Kidney (tissue), 14 donors: ENCODE data around the gene TLDC2. TPM values are rescaled to one million over a fixed set of nuclear protein-coding genes. Genes with fewer than 3 reads are reported as not detected.

Source experiments
- DNase-seq, 5 donors: peaks; one replicate each; pipeline ENCODE4 v3.0.0-alpha.2; 2013 to 2020
- FAIRE-seq: peaks from 2 replicates; lab custom pipeline; 2012; peaks lifted over from hg19 to GRCh38; lab: Jason Lieb, UNC
- H3K27ac ChIP-seq, 2 donors: one replicate each; pipeline ENCODE4 v1.7.0; 2013; ENCODE audit warnings: low read depth in 2 of 2, low read length in 2 of 2, inconsistent platforms in 1 of 2
- H3K27me3 ChIP-seq: one replicate; pipeline ENCODE4 v1.7.1; 2013; ENCODE audit warnings: low read length, inconsistent platforms; ENCODE audit not compliant: control insufficient read depth, insufficient read depth
- H3K36me3 ChIP-seq, 3 donors: one replicate each; pipeline versions ENCODE4 v1.7.0 to v1.7.1; 2013; ENCODE audit warnings: low read length in 3 of 3, control low read depth in 1 of 3, inconsistent platforms in 1 of 3; ENCODE audit not compliant: insufficient read depth in 3 of 3, control insufficient read depth in 2 of 3
- H3K4me1 ChIP-seq, 3 donors: one replicate each; pipeline versions ENCODE4 v1.7.0 to v1.7.1; 2013; ENCODE audit warnings: low read length in 3 of 3, inconsistent platforms in 1 of 3, low read depth in 1 of 3; ENCODE audit not compliant: control insufficient read depth in 2 of 3, insufficient read depth in 2 of 3
- H3K4me3 ChIP-seq, 3 donors: one replicate each; pipeline versions ENCODE4 v1.7.0 to v1.8.1; 2013; ENCODE audit warnings: low read length in 3 of 3, control low read depth in 1 of 3, inconsistent platforms in 1 of 3
- H3K9ac ChIP-seq, 3 donors: one replicate each; pipeline versions ENCODE4 v1.7.0 to v1.7.1; 2013; ENCODE audit warnings: low read length in 3 of 3, control low read depth in 1 of 3, inconsistent platforms in 1 of 3
- H3K9me3 ChIP-seq, 3 donors: one replicate each; pipeline versions ENCODE4 v1.7.0 to v1.7.1; 2013; ENCODE audit warnings: low read length in 3 of 3, control low read depth in 1 of 3, inconsistent platforms in 1 of 3; ENCODE audit not compliant: control insufficient read depth in 2 of 3, insufficient read depth in 1 of 3
- intact Hi-C: fragments of 100-400 bp; cut with DNase I; formaldehyde crosslinking; loops from one replicate; pipeline ENCODE4 v1.11.1; 2022
- polyA plus RNA-seq: library from polyadenylated mRNA; stranded (reverse); fragments of 350-450 nt; fragmentation: Illumina TruSeq; extraction: RNeasy Lipid Tissue Mini Kit (QIAGEN cat#74804); gene quantifications from one replicate; pipeline ENCODE4 v1.2.3, GENCODE V29; 2014; ENCODE audit warnings: low read depth, low replicate concordance; ENCODE audit not compliant: insufficient read depth
- total RNA-seq: library from RNA; stranded (reverse); fragmentation: NEBNext Ultra II Directional; extraction: Animal tissue kit (Norgen Biotek cat#: 25700); gene quantifications from one replicate; pipeline ENCODE4 v1.2.1, GENCODE V29; 2021
- TF ChIP-seq, protein P1 (sequence below): IDR thresholded peaks from 3 replicates; pipeline ENCODE4 v1.5.1; 2012; ENCODE audit warnings: mild to moderate bottlenecking, moderate library complexity, borderline replicate concordance; ENCODE audit not compliant: insufficient read depth; ENCODE audit errors: extremely low read depth
- donor health status: control.
- donor health status: control.
- donor health status: control.
- donor health status: control.
- donor health status: control.
- donor health status: DM: yes; HTN: yes; CAD: no.
- donor health status: Normal renal cell carcinoma (clear cell type).

Gene TLDC2
- total and polyA plus RNA-seq, 2 donors from 2014 or later = 2.3 to 8.5 TPM

DNA sequence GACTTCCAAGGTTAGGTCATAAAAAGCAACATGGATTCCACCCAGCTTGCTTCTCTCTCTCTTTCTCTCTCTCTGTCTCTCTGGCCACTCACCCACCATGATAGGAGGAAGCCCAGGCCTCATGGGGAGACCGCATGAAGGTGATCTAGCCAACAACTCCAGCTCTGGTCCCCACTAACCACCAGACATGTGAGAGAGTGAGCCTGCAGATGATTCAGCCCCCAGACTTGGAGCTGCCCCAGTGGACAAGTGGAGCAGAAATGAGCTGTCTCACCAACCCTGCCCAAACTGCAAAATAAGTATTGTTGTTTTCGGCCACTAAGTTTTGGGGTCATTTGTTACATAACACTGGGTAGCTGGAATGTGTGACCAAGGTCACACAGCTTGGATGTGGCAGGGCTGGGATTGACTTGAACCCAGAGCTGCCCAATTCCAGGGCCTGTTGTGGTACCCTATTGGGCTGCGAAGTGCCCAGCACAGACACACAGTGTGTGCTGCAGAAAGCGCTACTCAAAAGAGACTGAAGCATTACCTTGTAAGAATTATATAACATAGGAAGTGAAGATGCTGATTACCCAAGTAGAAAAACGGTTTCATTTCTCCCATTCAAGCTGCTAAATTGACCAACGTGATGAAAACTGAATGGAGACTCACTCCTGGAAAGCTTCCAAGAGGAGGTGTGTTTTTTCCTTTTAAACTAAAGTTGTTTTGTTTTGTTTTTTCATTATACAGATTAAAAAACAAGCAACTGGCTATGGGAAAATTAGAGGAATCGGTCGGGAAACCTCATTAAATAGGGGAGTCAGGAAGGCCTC lies 9.1 kb upstream of the TLDC2 start:
- no peaks in the 10 kb centered on the region for H3K9me3 ChIP-seq
- TF ChIP-seq, protein P1, sequence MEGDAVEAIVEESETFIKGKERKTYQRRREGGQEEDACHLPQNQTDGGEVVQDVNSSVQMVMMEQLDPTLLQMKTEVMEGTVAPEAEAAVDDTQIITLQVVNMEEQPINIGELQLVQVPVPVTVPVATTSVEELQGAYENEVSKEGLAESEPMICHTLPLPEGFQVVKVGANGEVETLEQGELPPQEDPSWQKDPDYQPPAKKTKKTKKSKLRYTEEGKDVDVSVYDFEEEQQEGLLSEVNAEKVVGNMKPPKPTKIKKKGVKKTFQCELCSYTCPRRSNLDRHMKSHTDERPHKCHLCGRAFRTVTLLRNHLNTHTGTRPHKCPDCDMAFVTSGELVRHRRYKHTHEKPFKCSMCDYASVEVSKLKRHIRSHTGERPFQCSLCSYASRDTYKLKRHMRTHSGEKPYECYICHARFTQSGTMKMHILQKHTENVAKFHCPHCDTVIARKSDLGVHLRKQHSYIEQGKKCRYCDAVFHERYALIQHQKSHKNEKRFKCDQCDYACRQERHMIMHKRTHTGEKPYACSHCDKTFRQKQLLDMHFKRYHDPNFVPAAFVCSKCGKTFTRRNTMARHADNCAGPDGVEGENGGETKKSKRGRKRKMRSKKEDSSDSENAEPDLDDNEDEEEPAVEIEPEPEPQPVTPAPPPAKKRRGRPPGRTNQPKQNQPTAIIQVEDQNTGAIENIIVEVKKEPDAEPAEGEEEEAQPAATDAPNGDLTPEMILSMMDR = no peak
- no peak overlapping the region for H3K4me3 ChIP-seq
- DNase-seq (no peak), FAIRE-seq (no peak)
- peaks cover 0 to 9% (median 3%) of the 10 kb centered on the region in 3 donors for H3K4me1 ChIP-seq
- H3K36me3 ChIP-seq = no peaks in the 10 kb centered on the region
- H3K27ac ChIP-seq = no peak overlapping the region
- H3K27me3 ChIP-seq = no peaks in the 10 kb centered on the region
- no peak overlapping the region for H3K9ac ChIP-seq
- intact Hi-C loops = no loop called here

DNA sequence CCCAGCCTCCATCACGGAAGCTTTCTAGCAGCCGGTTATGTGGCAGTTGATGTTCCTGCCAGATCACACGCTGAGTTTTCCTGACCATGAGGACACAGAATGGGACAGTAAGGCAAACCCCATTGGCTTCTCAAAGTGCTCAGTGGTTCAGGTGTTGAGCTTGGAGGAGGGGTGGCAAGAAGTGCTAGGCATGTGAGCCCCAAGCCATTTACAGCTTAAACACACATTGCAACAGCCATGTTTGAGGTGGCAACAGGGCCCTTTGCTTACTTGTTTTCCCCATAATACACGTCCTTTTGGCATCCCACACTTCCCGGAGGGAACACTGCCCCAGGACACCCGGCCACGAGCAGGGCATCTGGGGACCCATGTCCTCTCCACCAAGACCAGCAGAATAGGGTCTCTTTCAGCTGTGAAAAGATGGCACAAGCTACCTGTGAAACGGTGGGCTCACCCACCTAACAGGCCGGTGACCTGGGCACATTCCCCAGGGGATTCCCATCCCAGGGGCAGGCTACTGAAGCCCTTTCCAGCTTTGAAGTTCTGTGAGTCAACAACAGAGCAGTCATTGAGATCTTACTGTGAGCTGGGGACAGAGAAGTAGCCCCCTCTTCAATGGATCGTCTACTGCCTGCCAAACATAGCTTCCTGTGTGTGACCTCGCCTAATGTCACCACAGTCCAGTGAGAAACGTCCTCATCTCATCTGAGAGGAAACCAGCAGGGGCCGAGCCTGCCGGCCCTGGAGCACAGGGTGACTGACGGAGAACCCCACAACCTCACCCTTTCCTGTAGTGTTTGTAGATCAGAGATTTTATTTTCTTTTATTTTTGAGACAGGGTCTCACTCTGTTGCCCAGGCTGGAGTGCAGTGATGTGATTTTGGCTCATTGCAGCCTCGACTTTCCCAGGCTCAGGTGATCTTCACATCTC lies 4.0 kb upstream of the TLDC2 start:
- no peaks in the 10 kb centered on the region for H3K27me3 ChIP-seq
- peaks cover 0 to 3% (median 0%) of the 10 kb centered on the region in 3 donors for H3K4me1 ChIP-seq
- H3K9ac ChIP-seq = no peak overlapping the region
- no peak overlapping the region for H3K27ac ChIP-seq
- no peak overlapping the region for H3K4me3 ChIP-seq
- no peaks in the 10 kb centered on the region for H3K9me3 ChIP-seq
- intact Hi-C loops = no loop called here
- TF ChIP-seq, protein P1 = no peak
- no peak for FAIRE-seq
- H3K36me3 ChIP-seq = no peaks in the 10 kb centered on the region
- peak in 2 of 5 donors; percentile 26 to 35 for DNase-seq

DNA sequence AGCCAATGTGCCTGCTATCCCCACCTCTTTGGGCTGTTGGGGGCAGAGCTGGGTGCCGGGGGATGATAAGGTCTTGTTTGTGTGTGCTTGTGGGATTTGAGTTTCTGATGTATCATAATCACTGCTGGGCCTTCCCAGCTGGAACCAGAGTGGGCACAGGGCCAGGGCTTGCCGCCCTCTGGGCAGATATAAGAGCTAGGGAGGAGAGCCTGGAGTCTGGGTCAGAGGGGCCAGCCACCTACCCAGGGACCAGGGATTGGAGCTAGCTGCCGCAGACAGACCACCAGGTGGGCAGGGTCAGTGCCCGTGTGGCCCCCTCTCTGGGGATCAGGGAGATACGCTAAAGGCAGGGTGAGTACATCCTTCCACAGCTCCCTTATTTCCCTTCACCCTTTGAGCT lies 3.1 kb upstream of the TLDC2 start:
- no peaks in the 10 kb centered on the region for H3K4me1 ChIP-seq
- no peak for FAIRE-seq
- intact Hi-C loops = no loop called here
- H3K27ac ChIP-seq = no peak overlapping the region
- no peaks in the 10 kb centered on the region for H3K9me3 ChIP-seq
- DNase-seq = peak in 3 of 5 donors; percentile 21 to 73 (median 36)
- no peaks in the 10 kb centered on the region for H3K36me3 ChIP-seq
- no peaks in the 10 kb centered on the region for H3K27me3 ChIP-seq
- no peak overlapping the region for H3K9ac ChIP-seq
- no peak overlapping the region for H3K4me3 ChIP-seq
- TF ChIP-seq, protein P1 = no peak
